NCI-H1417 treated with DMSO at 0.1 percent for 48 hours (cell line): Measurements from ENCODE around the gene MCM10.
"Not testable (repeated sequence)": the region's sequence is repeated elsewhere in the genome, so short reads cannot be mapped to it uniquely, and the experiment has no call there.

ENCODE experiments used
- DNase-seq: peaks from one replicate; lab custom pipeline; 2025; lab: John Stamatoyannopoulos, UW

Gene MCM10

GRCh38 chr10:13160934-13161856 lies at the start of gene MCM10:
Gene MCM10, plus strand, starts transcription at chr10:13161558. Its CDS starts 2,645 bp downstream, at chr10:13164203.
- peak; percentile 81 for DNase-seq

- no peak for DNase-seq
Observed at GRCh38 chr10:13113544-13113943, 47.8 kb upstream of the MCM10 start.

- no peak for DNase-seq
Observed at GRCh38 chr10:13115832-13116803, 45.2 kb upstream of the MCM10 start.

DNA sequence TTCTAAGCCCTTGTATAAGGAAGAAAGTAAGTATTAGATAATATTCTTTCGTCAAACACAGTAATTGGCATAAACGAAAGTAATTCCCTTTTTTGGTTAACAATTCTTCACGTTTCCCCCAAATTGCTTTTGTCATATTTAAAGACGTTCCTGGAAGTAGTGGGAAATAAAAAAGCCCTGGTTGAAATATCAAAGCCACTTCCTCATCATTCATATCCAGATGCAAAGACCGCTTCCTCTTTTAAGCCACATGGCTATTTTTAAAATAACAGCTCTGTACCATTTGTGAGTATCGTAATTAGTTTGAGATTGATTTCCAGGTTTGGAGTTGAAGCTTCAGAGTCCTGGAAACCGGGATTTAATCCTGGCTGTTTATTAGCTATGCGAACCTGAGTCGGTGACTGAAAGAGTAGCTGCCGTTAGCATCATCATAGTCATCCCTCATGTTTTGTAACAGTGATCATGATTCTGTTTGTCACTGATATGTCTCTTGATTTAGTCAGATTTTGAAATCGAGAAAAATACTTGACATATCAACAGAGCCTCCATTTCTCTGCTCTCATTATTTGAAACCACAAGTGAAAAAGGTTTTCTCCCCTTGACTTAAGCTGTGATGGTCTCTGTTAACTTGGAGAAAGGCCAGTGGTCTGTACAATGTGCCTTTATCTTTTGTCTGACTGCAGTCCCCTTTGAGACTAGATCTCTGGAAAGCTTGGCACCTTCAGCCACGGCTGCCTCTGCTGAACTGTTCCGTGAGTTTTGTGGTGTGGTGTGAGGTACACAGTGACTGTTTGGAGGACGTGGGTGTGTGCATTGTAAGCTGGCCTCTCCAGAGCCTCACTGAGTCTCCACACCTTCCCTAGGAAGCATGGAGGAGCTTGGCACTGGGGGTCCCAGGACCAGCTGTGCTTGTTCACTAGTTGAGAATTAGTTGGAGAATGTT lies 43.2 kb upstream of the MCM10 start:
- DNase-seq: no peak

GRCh38 chr10:13118784-13119410 lies 42.5 kb upstream of the MCM10 start:
- no peak for DNase-seq

- no peak for DNase-seq
Observed at GRCh38 chr10:13120786-13121499, 40.4 kb upstream of the MCM10 start.

- no peak for DNase-seq
Observed at GRCh38 chr10:13121500-13121854, 39.9 kb upstream of the MCM10 start.

DNA sequence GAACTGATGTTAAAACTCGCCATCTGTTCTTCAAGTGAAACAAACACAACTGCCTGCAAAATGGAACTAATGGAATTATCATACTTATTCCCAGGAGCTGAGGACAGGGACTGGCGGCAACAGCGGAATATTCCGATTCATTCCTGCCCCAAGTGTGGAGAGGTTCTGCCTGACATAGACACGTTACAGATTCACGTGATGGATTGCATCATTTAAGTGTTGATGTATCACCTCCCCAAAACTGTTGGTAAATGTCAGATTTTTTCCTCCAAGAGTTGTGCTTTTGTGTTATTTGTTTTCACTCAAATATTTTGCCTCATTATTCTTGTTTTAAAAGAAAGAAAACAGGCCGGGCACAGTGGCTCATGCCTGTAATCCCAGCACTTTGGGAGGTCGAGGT lies 24.7 kb upstream of the MCM10 start:
- DNase-seq: no peak

GRCh38 chr10:13139150-13139549 lies 22.2 kb upstream of the MCM10 start:
- no peak for DNase-seq

GRCh38 chr10:13139676-13140075 lies 21.7 kb upstream of the MCM10 start:
- DNase-seq: no peak

GRCh38 chr10:13140627-13141190 lies 20.6 kb upstream of the MCM10 start:
- DNase-seq: no peak

- no peak for DNase-seq
Observed at GRCh38 chr10:13143766-13144165, 17.6 kb upstream of the MCM10 start.

- DNase-seq: no peak
Observed at GRCh38 chr10:13144814-13145213, 16.5 kb upstream of the MCM10 start.

GRCh38 chr10:13146379-13146778 lies 15.0 kb upstream of the MCM10 start:
- no peak for DNase-seq

GRCh38 chr10:13147161-13147560 lies 14.2 kb upstream of the MCM10 start:
- DNase-seq: no peak

GRCh38 chr10:13152296-13152695 lies 9.1 kb upstream of the MCM10 start:
- DNase-seq: no peak

- not testable (repeated sequence) for DNase-seq
Observed at GRCh38 chr10:13155860-13156259, 5.5 kb upstream of the MCM10 start.

- no peak for DNase-seq
Observed at GRCh38 chr10:13158401-13158800, 3.0 kb upstream of the MCM10 start.

GRCh38 chr10:13161857-13162271 lies 506 bp downstream of the MCM10 start:
- DNase-seq: no peak

DNA sequence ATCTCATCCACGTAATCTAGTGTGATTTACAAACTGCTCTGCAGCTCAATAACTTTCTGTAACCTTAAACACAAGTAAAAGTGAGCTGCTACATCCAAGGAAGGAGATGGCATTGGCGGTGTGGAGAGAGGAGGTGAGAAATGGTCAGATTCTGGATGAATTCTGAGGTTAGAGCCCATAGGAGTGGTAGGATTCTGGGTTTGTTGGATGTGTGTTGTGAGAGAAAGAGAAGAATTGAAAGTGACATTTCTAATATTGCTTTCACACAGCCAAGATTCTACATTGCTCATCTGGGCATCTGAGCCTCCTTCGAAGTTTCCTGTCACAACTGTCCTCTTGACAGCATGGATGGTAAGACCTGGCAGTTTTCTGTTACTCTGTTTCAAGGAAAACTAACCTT lies 2.5 kb downstream of the MCM10 start:
- DNase-seq: no peak
